Subcutaneous abdominal adipose tissue (tissue), 5 donors: ENCODE measurements around the gene CCDC178.
A peak's percentile ranks its signal among the peaks of the same experiment; 100 is the strongest.
"Not testable (repeated sequence)": the region's sequence is repeated elsewhere in the genome, so short reads cannot be mapped to it uniquely, and the experiment has no call there.

Experiments
- H3K27ac ChIP-seq: one replicate; pipeline ENCODE4 v1.7.0; 2013; ENCODE audit warnings: low read depth, mild to moderate bottlenecking, inconsistent platforms, low read length, moderate library complexity
- H3K27me3 ChIP-seq, 5 donors: one replicate each; pipeline ENCODE4 v1.7.0; 2013; ENCODE audit warnings: low read length in 5 of 5, inconsistent platforms in 1 of 5; ENCODE audit not compliant: control insufficient read depth in 5 of 5, insufficient read depth in 4 of 5
- H3K36me3 ChIP-seq, 5 donors: one replicate each; pipeline ENCODE4 v1.7.0; 2013; ENCODE audit warnings: low read length in 5 of 5; ENCODE audit not compliant: control insufficient read depth in 5 of 5, insufficient read depth in 5 of 5
- H3K4me1 ChIP-seq, 5 donors: one replicate each; pipeline ENCODE4 v1.7.0; 2013; ENCODE audit warnings: low read length in 5 of 5, mild to moderate bottlenecking in 3 of 5, moderate library complexity in 1 of 5; ENCODE audit not compliant: control insufficient read depth in 5 of 5, insufficient read depth in 5 of 5
- H3K4me3 ChIP-seq, 5 donors: one replicate each; pipeline ENCODE4 v1.7.0; 2013; ENCODE audit warnings: low read length in 5 of 5, low read depth in 1 of 5
- H3K9ac ChIP-seq, 5 donors: one replicate each; pipeline ENCODE4 v1.7.0; 2013; ENCODE audit warnings: low read length in 5 of 5, mild to moderate bottlenecking in 4 of 5, moderate library complexity in 3 of 5
- H3K9me3 ChIP-seq, 5 donors: one replicate each; pipeline ENCODE4 v1.7.0; 2013; ENCODE audit warnings: low read length in 5 of 5; ENCODE audit not compliant: control insufficient read depth in 5 of 5
- donor health status: healthy.
- donor health status: healthy.
- donor health status: healthy.
- donor health status: healthy.
- donor health status: healthy.

CCDC178 gene

GRCh38 chr18:33147811-33148210, 292.7 kb downstream of the CCDC178 start:
- H3K4me3 ChIP-seq = not testable (repeated sequence)

GRCh38 chr18:33146014-33146413, 294.5 kb downstream of the CCDC178 start:
- Histone ChIP-seq H3K9ac (no peak overlapping the region), H3K27ac (no peak overlapping the region), H3K4me3 (no peak overlapping the region), H3K27me3 (no peaks in the 10 kb centered on the region), H3K4me1 (no peaks in the 10 kb centered on the region), H3K36me3 (no peaks in the 10 kb centered on the region), H3K9me3 (no peaks in the 10 kb centered on the region)

More at GRCh38 chr18:33147811-33148210, 292.7 kb downstream of the CCDC178 start:
- not testable (repeated sequence) for H3K36me3 ChIP-seq, H3K27ac ChIP-seq, H3K27me3 ChIP-seq, H3K9me3 ChIP-seq, H3K9ac ChIP-seq, H3K4me1 ChIP-seq

- peak overlapping the region in 3 of 5 donors; percentile 35 to 55 (median 49) for H3K4me3 ChIP-seq
These were observed 304.4 kb downstream of the CCDC178 start for GRCh38 chr18:33135951-33136660.

GRCh38 chr18:33132657-33133056, 307.9 kb downstream of the CCDC178 start:
- Histone ChIP-seq H3K4me1 (peaks cover 0 to 8% (median 4%) of the 10 kb centered on the region in 5 donors), H3K9me3 (no peaks in the 10 kb centered on the region), H3K27me3 (no peaks in the 10 kb centered on the region), H3K36me3 (no peaks in the 10 kb centered on the region), H3K4me3 (peak overlapping the region in 1 of 5 donors; percentile 13), H3K9ac (peak overlapping the region in 2 of 5 donors; percentile 23 to 34), H3K27ac (peak overlapping the region; percentile 67)

More at GRCh38 chr18:33135951-33136660, 304.4 kb downstream of the CCDC178 start:
- Histone ChIP-seq H3K9me3 (no peaks in the 10 kb centered on the region), H3K9ac (no peak overlapping the region), H3K4me1 (peaks cover 0 to 8% (median 4%) of the 10 kb centered on the region in 5 donors), H3K36me3 (no peaks in the 10 kb centered on the region), H3K27me3 (no peaks in the 10 kb centered on the region), H3K27ac (peak overlapping the region; percentile 55)

GRCh38 chr18:33128581-33128980, 311.9 kb downstream of the CCDC178 start:
- no peaks in the 10 kb centered on the region for H3K4me1 ChIP-seq
- H3K9ac ChIP-seq = no peak overlapping the region
- no peak overlapping the region for H3K27ac ChIP-seq
- H3K9me3 ChIP-seq = no peaks in the 10 kb centered on the region
- H3K36me3 ChIP-seq = no peaks in the 10 kb centered on the region
- no peak overlapping the region for H3K4me3 ChIP-seq
- H3K27me3 ChIP-seq = no peaks in the 10 kb centered on the region

- H3K9ac ChIP-seq = no peak overlapping the region
- H3K9me3 ChIP-seq = no peaks in the 10 kb centered on the region
- H3K27me3 ChIP-seq = no peaks in the 10 kb centered on the region
- H3K27ac ChIP-seq = no peak overlapping the region
- no peak overlapping the region for H3K4me3 ChIP-seq
- H3K4me1 ChIP-seq = no peaks in the 10 kb centered on the region
- no peaks in the 10 kb centered on the region for H3K36me3 ChIP-seq
These were observed 316.5 kb downstream of the CCDC178 start for GRCh38 chr18:33123862-33124518.

- Histone ChIP-seq H3K27me3 (no peaks in the 10 kb centered on the region), H3K36me3 (no peaks in the 10 kb centered on the region), H3K9me3 (peaks cover 0 to 4% (median 0%) of the 10 kb centered on the region in 5 donors), H3K9ac (no peak overlapping the region), H3K4me1 (peaks cover 0 to 4% (median 0%) of the 10 kb centered on the region in 5 donors), H3K4me3 (no peak overlapping the region), H3K27ac (no peak overlapping the region)
These were observed 324.1 kb downstream of the CCDC178 start for GRCh38 chr18:33116376-33116775.

GRCh38 chr18:33115917-33116316, 324.6 kb downstream of the CCDC178 start:
- H3K36me3 ChIP-seq = no peaks in the 10 kb centered on the region
- H3K9ac ChIP-seq = no peak overlapping the region
- no peak overlapping the region for H3K4me3 ChIP-seq
- peaks cover 0 to 4% (median 0%) of the 10 kb centered on the region in 5 donors for H3K9me3 ChIP-seq
- H3K27ac ChIP-seq = no peak overlapping the region
- no peaks in the 10 kb centered on the region for H3K27me3 ChIP-seq
- H3K4me1 ChIP-seq = peaks cover 0 to 4% (median 0%) of the 10 kb centered on the region in 5 donors

- no peaks in the 10 kb centered on the region for H3K27me3 ChIP-seq
- H3K9me3 ChIP-seq = peaks cover 0 to 4% (median 0%) of the 10 kb centered on the region in 5 donors
- H3K4me1 ChIP-seq = peaks cover 0 to 4% (median 0%) of the 10 kb centered on the region in 5 donors
- H3K27ac ChIP-seq = no peak overlapping the region
- no peak overlapping the region for H3K9ac ChIP-seq
- no peak overlapping the region for H3K4me3 ChIP-seq
- H3K36me3 ChIP-seq = no peaks in the 10 kb centered on the region
These were observed 325.0 kb downstream of the CCDC178 start for GRCh38 chr18:33115476-33115875.

- no peaks in the 10 kb centered on the region for H3K27me3 ChIP-seq
These were observed 325.8 kb downstream of the CCDC178 start for GRCh38 chr18:33114749-33115148.

More at GRCh38 chr18:33114749-33115148, 325.8 kb downstream of the CCDC178 start:
- Histone ChIP-seq H3K36me3 (no peaks in the 10 kb centered on the region), H3K4me3 (no peak overlapping the region), H3K9ac (no peak overlapping the region), H3K27ac (no peak overlapping the region), H3K4me1 (peaks cover 0 to 4% (median 0%) of the 10 kb centered on the region in 5 donors), H3K9me3 (peaks cover 0 to 4% (median 0%) of the 10 kb centered on the region in 5 donors)
